GM21367 (cell line): ENCODE results near the gene TAF11L4.
"Not testable (repeated sequence)": the region's sequence is repeated elsewhere in the genome, so short reads cannot be mapped to it uniquely, and the experiment has no call there.

ENCODE experiments used
- ATAC-seq: cut with Tn5 transposase; IDR thresholded peaks from one replicate; pipeline ENCODE4 v1.9.1; 2021; ENCODE audit not compliant: unreplicated experiment

The TAF11L4 gene

GRCh38 chr5:17521501-17521900 lies at the start of gene TAF11L4:
Gene TAF11L4, plus strand, starts transcription at chr5:17521801.
- not testable (repeated sequence) for ATAC-seq

GRCh38 chr5:17475064-17475463 lies 46.5 kb upstream of the TAF11L4 start:
- ATAC-seq: not testable (repeated sequence)

- ATAC-seq: no peak
Measured at GRCh38 chr5:17477043-17477442, 44.6 kb upstream of the TAF11L4 start.

GRCh38 chr5:17477573-17478265 lies 43.9 kb upstream of the TAF11L4 start:
- no peak for ATAC-seq

GRCh38 chr5:17481378-17481777 lies 40.2 kb upstream of the TAF11L4 start:
- ATAC-seq: no peak

GRCh38 chr5:17482790-17483189 lies 38.8 kb upstream of the TAF11L4 start:
- no peak for ATAC-seq

GRCh38 chr5:17486464-17487173 lies 35.0 kb upstream of the TAF11L4 start:
- ATAC-seq: not testable (repeated sequence)

GRCh38 chr5:17487174-17487512 lies 34.5 kb upstream of the TAF11L4 start:
- no peak for ATAC-seq

GRCh38 chr5:17491257-17491656 lies 30.3 kb upstream of the TAF11L4 start:
- not testable (repeated sequence) for ATAC-seq

- ATAC-seq: no peak
Measured at GRCh38 chr5:17492770-17493169, 28.8 kb upstream of the TAF11L4 start.

- ATAC-seq: no peak
Measured at GRCh38 chr5:17497446-17497845, 24.2 kb upstream of the TAF11L4 start.

GRCh38 chr5:17497931-17498330 lies 23.7 kb upstream of the TAF11L4 start, which contains the start of gene TAF11L2:
Gene TAF11L2, plus strand, starts transcription at chr5:17498231.
- not testable (repeated sequence) for ATAC-seq

- ATAC-seq: no peak
Measured at GRCh38 chr5:17511775-17512325, 9.8 kb upstream of the TAF11L4 start.

GRCh38 chr5:17517526-17517925 lies 4.1 kb upstream of the TAF11L4 start:
- not testable (repeated sequence) for ATAC-seq

GRCh38 chr5:17518067-17518466 lies 3.5 kb upstream of the TAF11L4 start, which contains the start of gene TAF11L3:
Gene TAF11L3, plus strand, starts transcription at chr5:17518367.
- not testable (repeated sequence) for ATAC-seq

GRCh38 chr5:17519508-17519907 lies 2.1 kb upstream of the TAF11L4 start:
- ATAC-seq: not testable (repeated sequence)

GRCh38 chr5:17524935-17525334 lies 3.3 kb downstream of the TAF11L4 start, which contains the start of gene TAF11L5:
Gene TAF11L5, plus strand, starts transcription at chr5:17525235.
- not testable (repeated sequence) for ATAC-seq

- ATAC-seq: not testable (repeated sequence)
Measured at GRCh38 chr5:17526504-17526903, 4.9 kb downstream of the TAF11L4 start.

- not testable (repeated sequence) for ATAC-seq
Measured at GRCh38 chr5:17528369-17528768, 6.8 kb downstream of the TAF11L4 start, which contains the start of gene TAF11L6. Gene TAF11L6, plus strand, starts transcription at chr5:17528669.
